Neural progenitor cell (in vitro differentiated cells): ENCODE results near the gene GABPB2. TPM values are rescaled to one million over a fixed set of nuclear protein-coding genes. Genes with fewer than 3 reads are reported as not detected.

Source experiments
- DNase-seq: peaks from one replicate; pipeline ENCODE4 v3.0.0-alpha.2; 2016; ENCODE audit warnings: low spot score
- H2AFZ ChIP-seq: fragments of 200-600 bp; sonication (generic); replicated peaks from 2 replicates; pipeline ENCODE4 v1.6.1; 2016; ENCODE audit warnings: antibody characterized with exemption
- H3F3A ChIP-seq: fragments of 200-600 bp; sonication (generic); 2 replicates; pipeline ENCODE4 v1.6.1; 2016; ENCODE audit warnings: antibody characterized with exemption, low read depth
- H3K27ac ChIP-seq: fragments of 200-600 bp; sonication (generic); 2 replicates; pipeline ENCODE4 v1.5.1; 2016; ENCODE audit warnings: mild to moderate bottlenecking
- H3K27me3 ChIP-seq: fragments of 200-600 bp; sonication (generic); 2 replicates; pipeline ENCODE4 v1.6.1; 2016; ENCODE audit warnings: mild to moderate bottlenecking, moderate library complexity
- H3K36me3 ChIP-seq: fragments of 200-600 bp; sonication (generic); 2 replicates; pipeline ENCODE4 v1.5.1; 2016
- H3K4me1 ChIP-seq: fragments of 200-600 bp; sonication (generic); 2 replicates; pipeline ENCODE4 v1.6.1; 2016; ENCODE audit warnings: mixed run types
- H3K4me2 ChIP-seq: fragments of 200-600 bp; sonication (generic); 2 replicates; pipeline ENCODE4 v1.6.1; 2016
- H3K4me3 ChIP-seq: fragments of 200-600 bp; sonication (generic); 2 replicates; pipeline ENCODE4 v1.5.1; 2016
- H3K79me2 ChIP-seq: fragments of 200-600 bp; sonication (generic); 2 replicates; pipeline ENCODE4 v1.6.1; 2016; ENCODE audit warnings: low read depth
- H3K9ac ChIP-seq: fragments of 200-600 bp; sonication (generic); 2 replicates; pipeline ENCODE4 v1.6.1; 2016
- H3K9me3 ChIP-seq: fragments of 200-600 bp; sonication (generic); 2 replicates; pipeline ENCODE4 v1.5.1; 2016; ENCODE audit warnings: low read depth
- H4K20me1 ChIP-seq: fragments of 200-600 bp; sonication (generic); 2 replicates; pipeline ENCODE4 v1.6.1; 2016; ENCODE audit warnings: low read depth
- H3K27ac Mint-ChIP-seq: 3 replicates; pipeline ENCODE4 v1.8.0; 2021; ENCODE audit warnings: mixed read lengths
- H3K27me3 Mint-ChIP-seq: 2 replicates; pipeline ENCODE4 v1.8.0; 2022; ENCODE audit warnings: low read depth, mild to moderate bottlenecking, inconsistent platforms, moderate library complexity, mixed read lengths; ENCODE audit not compliant: insufficient read depth
- H3K36me3 Mint-ChIP-seq: 3 replicates; pipeline ENCODE4 v1.8.0; 2021; ENCODE audit warnings: mixed read lengths
- H3K4me1 Mint-ChIP-seq: 3 replicates; pipeline ENCODE4 v1.8.0; 2021; ENCODE audit warnings: mixed read lengths
- H3K4me3 Mint-ChIP-seq: 3 replicates; pipeline ENCODE4 v1.8.0; 2021; ENCODE audit warnings: mild to moderate bottlenecking, moderate library complexity, mixed read lengths
- H3K9me3 Mint-ChIP-seq: 3 replicates; pipeline ENCODE4 v1.8.0; 2020; ENCODE audit warnings: mixed read lengths
- EZH2 ChIP-seq: fragments of 200-600 bp; sonication (generic); IDR thresholded peaks from 2 replicates; pipeline ENCODE4 v1.6.1; 2017; ENCODE audit warnings: antibody characterized with exemption, mild to moderate bottlenecking, moderate library complexity
- EZH2phosphoT487 ChIP-seq: fragments of 200-600 bp; sonication (generic); IDR thresholded peaks from 2 replicates; pipeline ENCODE4 v1.6.1; 2017; ENCODE audit warnings: antibody characterized with exemption
- total RNA-seq: library from RNA; depleted of rRNA; stranded (reverse); fragments of >200 nt; gene quantifications from 2 replicates; pipeline ENCODE4 v1.2.3, GENCODE V29; 2015; ENCODE audit warnings: low replicate concordance
- TF ChIP-seq, protein P1 (sequence below): fragments of 200-600 bp; sonication (generic); IDR thresholded peaks from 2 replicates; pipeline ENCODE4 v1.5.1; 2017; ENCODE audit warnings: antibody characterized with exemption, mild to moderate bottlenecking

Gene GABPB2
- total RNA-seq, 1 donor from 2014 or later: 6.9 TPM

DNA sequence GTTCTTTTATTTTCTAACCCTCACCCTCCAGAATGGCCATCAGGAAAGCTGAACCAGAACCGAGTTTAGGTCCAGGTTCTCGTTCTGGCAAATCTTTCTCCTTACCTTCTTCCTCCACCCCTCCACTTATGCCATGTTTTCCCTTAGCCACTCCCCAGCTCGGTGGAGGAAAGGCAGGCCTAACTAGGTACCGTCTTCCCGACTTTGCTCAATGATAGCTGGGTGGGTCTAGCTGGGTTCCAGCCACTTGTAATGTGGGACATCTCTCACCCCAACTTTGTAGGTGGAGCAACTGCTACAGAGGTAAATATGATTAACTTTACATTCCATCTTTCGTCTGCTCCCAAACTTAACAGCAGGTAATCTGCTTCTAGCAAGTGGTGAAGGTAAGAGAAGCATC is 33.5 kb upstream of the GABPB2 start:
- H3K27ac ChIP-seq: no peak overlapping the region
- H3K4me3 Mint-ChIP-seq: peak overlapping the region; percentile 4
- H3K4me1 ChIP-seq: no peaks in the 10 kb centered on the region
- H3K4me2 ChIP-seq: no peak overlapping the region
- H3K36me3 ChIP-seq: no peaks in the 10 kb centered on the region
- no peak overlapping the region for H3K4me3 ChIP-seq
- H3K9me3 ChIP-seq: no peaks in the 10 kb centered on the region
- DNase-seq: no peak
- H3F3A ChIP-seq: no peaks in the 10 kb centered on the region
- H3K27me3 Mint-ChIP-seq: peaks cover 2% of the 10 kb centered on the region
- H3K4me1 Mint-ChIP-seq: no peaks in the 10 kb centered on the region
- no peaks in the 10 kb centered on the region for H3K79me2 ChIP-seq
- peaks cover 10% of the 10 kb centered on the region for H3K36me3 Mint-ChIP-seq
- no peak overlapping the region for H2AFZ ChIP-seq
- no peaks in the 10 kb centered on the region for H3K9me3 Mint-ChIP-seq
- H3K27ac Mint-ChIP-seq: peak overlapping the region; percentile 34
- H3K9ac ChIP-seq: no peak overlapping the region
- TF ChIP-seq EZH2phosphoT487: no peak
- TF ChIP-seq, protein P1, sequence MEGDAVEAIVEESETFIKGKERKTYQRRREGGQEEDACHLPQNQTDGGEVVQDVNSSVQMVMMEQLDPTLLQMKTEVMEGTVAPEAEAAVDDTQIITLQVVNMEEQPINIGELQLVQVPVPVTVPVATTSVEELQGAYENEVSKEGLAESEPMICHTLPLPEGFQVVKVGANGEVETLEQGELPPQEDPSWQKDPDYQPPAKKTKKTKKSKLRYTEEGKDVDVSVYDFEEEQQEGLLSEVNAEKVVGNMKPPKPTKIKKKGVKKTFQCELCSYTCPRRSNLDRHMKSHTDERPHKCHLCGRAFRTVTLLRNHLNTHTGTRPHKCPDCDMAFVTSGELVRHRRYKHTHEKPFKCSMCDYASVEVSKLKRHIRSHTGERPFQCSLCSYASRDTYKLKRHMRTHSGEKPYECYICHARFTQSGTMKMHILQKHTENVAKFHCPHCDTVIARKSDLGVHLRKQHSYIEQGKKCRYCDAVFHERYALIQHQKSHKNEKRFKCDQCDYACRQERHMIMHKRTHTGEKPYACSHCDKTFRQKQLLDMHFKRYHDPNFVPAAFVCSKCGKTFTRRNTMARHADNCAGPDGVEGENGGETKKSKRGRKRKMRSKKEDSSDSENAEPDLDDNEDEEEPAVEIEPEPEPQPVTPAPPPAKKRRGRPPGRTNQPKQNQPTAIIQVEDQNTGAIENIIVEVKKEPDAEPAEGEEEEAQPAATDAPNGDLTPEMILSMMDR: no peak
- TF ChIP-seq EZH2: no peak
- no peaks in the 10 kb centered on the region for H4K20me1 ChIP-seq
- H3K27me3 ChIP-seq: no peaks in the 10 kb centered on the region

DNA sequence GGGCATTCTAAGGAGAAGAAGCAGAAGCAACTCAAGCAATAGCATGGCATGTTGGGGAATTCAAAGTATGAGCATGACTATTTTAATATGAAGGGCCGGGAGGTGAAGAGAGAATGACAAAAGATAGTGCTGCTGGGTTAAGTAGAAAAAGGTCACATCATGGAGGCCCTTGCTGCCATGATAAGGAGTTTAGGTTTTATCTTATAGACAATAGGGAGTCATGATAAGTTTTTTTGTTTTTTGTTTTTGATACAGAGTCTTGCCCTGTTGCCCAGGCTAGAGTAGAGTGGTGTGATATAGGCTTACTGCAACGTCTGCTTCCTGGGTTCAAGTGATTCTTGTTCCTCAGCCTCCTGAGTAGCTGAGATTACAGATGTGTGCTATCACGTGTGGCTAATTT is 31.0 kb upstream of the GABPB2 start:
- TF ChIP-seq EZH2phosphoT487 (no peak), EZH2 (no peak)
- TF ChIP-seq, protein P1: no peak
- H3K36me3 ChIP-seq: no peaks in the 10 kb centered on the region
- H3K4me1 ChIP-seq: no peaks in the 10 kb centered on the region
- no peaks in the 10 kb centered on the region for H4K20me1 ChIP-seq
- H3K27me3 ChIP-seq: no peaks in the 10 kb centered on the region
- Mint-ChIP-seq H3K9me3 (no peaks in the 10 kb centered on the region), H3K4me1 (no peaks in the 10 kb centered on the region), H3K36me3 (peaks cover 2% of the 10 kb centered on the region), H3K27me3 (no peaks in the 10 kb centered on the region), H3K4me3 (no peak overlapping the region), H3K27ac (no peak overlapping the region)
- no peaks in the 10 kb centered on the region for H3F3A ChIP-seq
- DNase-seq: no peak
- no peak overlapping the region for H3K27ac ChIP-seq
- H3K9ac ChIP-seq: no peak overlapping the region
- no peak overlapping the region for H2AFZ ChIP-seq
- no peak overlapping the region for H3K4me2 ChIP-seq
- no peak overlapping the region for H3K4me3 ChIP-seq
- no peaks in the 10 kb centered on the region for H3K79me2 ChIP-seq
- H3K9me3 ChIP-seq: no peaks in the 10 kb centered on the region

DNA sequence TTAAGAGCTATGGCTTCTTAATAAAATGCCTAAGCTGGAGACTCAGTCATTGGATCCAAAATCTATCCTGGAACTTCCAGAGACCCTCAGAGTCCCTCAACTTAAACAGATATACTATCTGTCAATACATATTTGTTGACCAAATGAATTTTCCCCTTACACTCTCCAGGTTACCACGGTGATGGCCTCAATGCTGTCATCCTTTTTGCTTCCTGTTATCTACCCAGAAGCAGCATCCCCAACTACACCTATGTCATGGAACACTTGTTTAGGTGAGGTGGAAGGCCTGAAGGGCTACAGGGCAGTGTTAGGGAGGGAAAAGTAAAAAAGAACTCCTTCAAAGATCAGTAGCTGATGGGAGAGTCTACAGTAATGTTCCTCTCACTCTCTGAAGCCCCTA is 27.4 kb upstream of the GABPB2 start:
- no peak overlapping the region for H3K27ac ChIP-seq
- no peaks in the 10 kb centered on the region for H3K9me3 ChIP-seq
- no peaks in the 10 kb centered on the region for H4K20me1 ChIP-seq
- H3K27me3 ChIP-seq: no peaks in the 10 kb centered on the region
- TF ChIP-seq EZH2phosphoT487 (no peak), EZH2 (no peak)
- TF ChIP-seq, protein P1: no peak
- Mint-ChIP-seq H3K27ac (no peak overlapping the region), H3K36me3 (peaks cover 2% of the 10 kb centered on the region), H3K4me3 (no peak overlapping the region), H3K4me1 (peaks cover 12% of the 10 kb centered on the region), H3K9me3 (no peaks in the 10 kb centered on the region), H3K27me3 (peaks cover 5% of the 10 kb centered on the region)
- H3K9ac ChIP-seq: no peak overlapping the region
- H3K36me3 ChIP-seq: no peaks in the 10 kb centered on the region
- H3F3A ChIP-seq: peaks cover 17% of the 10 kb centered on the region
- H2AFZ ChIP-seq: no peak overlapping the region
- H3K4me2 ChIP-seq: no peak overlapping the region
- H3K79me2 ChIP-seq: no peaks in the 10 kb centered on the region
- no peak for DNase-seq
- H3K4me3 ChIP-seq: no peak overlapping the region
- H3K4me1 ChIP-seq: peaks cover 6% of the 10 kb centered on the region

DNA sequence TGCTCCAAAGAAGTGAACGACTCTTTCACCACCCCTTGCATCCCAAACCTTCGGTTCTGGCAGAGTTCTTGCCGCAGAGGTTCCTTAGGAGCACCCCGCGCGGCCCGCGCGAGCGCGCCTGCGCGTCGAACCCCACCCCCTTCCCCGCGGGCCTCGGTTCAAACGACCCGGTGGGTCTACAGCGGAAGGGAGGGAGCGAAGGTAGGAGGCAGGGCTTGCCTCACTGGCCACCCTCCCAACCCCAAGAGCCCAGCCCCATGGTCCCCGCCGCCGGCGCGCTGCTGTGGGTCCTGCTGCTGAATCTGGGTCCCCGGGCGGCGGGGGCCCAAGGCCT is 23.0 kb upstream of the GABPB2 start, which contains the start of gene C1orf56:
Gene C1orf56 (plus strand): TSS at position 161 of the 334 bp plus-strand sequence. CDS start 97 bp downstream, at position 258.
- Histone ChIP-seq H3K4me1 (peaks cover 6% of the 10 kb centered on the region), H3K79me2 (peaks cover 14% of the 10 kb centered on the region), H3K27ac (no peak within 1 kb of the TSS), H3K4me2 (peak within 1 kb of the TSS; percentile 98), H3K36me3 (no peaks in the 10 kb centered on the region), H4K20me1 (no peaks in the 10 kb centered on the region), H3K9me3 (no peaks in the 10 kb centered on the region), H3K4me3 (peak within 1 kb of the TSS; percentile 69), H3K27me3 (no peaks in the 10 kb centered on the region), H2AFZ (peak within 1 kb of the TSS; percentile 85), H3F3A (peaks cover 47% of the 10 kb centered on the region), H3K9ac (peak within 1 kb of the TSS; percentile 47)
- peak within 1 kb of the TSS; percentile 98 for H3K4me3 Mint-ChIP-seq
- H3K9me3 Mint-ChIP-seq: no peaks in the 10 kb centered on the region
- peak; percentile 84 for DNase-seq
- H3K27me3 Mint-ChIP-seq: peaks cover 12% of the 10 kb centered on the region
- peaks cover 5% of the 10 kb centered on the region for H3K36me3 Mint-ChIP-seq
- peaks cover 24% of the 10 kb centered on the region for H3K4me1 Mint-ChIP-seq
- H3K27ac Mint-ChIP-seq: peak within 1 kb of the TSS; percentile 95
- TF ChIP-seq, protein P1: no peak
- TF ChIP-seq EZH2phosphoT487 (no peak), EZH2 (no peak)
